GM19025 (cell line): ENCODE results near the gene ESYT2.
"Not testable (repeated sequence)": the region's sequence is repeated elsewhere in the genome, so short reads cannot be mapped to it uniquely, and the experiment has no call there.

Source experiments
- ATAC-seq: cut with Tn5 transposase; IDR thresholded peaks from one replicate; pipeline ENCODE4 v1.9.1; 2021; ENCODE audit warnings: mild to moderate bottlenecking, low read depth, moderate library complexity; ENCODE audit not compliant: unreplicated experiment

The ESYT2 gene

GRCh38 chr7:158856883-158857668, 27.8 kb upstream of the ESYT2 start:
- no peak for ATAC-seq

DNA sequence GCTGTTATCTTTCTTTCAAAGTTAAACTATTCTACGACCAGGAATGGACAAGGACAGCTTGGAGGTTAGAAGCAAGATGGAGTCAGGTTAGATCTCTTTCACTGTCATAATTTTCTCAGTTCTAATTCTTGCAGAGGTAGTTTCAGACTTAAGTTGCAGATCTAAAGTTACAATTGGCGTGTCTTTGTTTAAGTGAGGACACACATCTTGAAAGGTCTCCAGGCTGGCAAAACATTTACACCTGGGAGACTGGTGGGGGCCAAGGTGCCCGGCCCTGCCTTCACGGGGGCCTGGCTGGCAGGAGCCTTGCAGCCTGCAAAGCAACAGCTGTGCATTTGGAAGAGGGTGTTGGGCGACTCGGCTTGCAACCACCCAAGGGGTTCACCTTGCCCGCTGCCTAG, 25.4 kb upstream of the ESYT2 start:
- no peak for ATAC-seq

DNA sequence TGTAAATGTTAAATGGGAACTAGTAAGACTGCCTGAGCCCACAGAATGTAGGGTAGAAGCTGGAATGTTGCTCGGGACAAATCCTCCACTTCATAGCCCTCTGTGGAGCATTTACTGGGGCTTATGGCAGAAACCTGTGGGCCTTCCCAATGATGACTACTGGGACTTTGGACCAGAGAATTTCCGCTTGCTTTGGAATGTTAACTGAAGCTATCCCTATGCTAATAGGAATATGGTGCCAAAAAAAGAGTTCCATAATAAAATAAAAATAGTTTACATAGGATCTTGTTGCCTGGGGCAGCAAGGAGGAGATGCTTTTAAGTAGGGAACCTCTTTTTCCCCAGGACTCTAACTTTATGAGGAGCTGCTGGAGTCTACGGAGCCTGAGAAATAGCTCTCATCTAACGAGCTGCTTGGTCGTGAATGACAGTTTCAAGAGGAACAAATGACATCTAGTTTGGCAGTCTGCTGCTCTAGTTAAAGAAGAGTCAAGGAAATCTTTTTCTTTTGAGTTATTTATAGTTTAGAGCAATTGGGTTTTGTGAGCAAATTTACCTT, 21.3 kb upstream of the ESYT2 start:
- no peak for ATAC-seq

DNA sequence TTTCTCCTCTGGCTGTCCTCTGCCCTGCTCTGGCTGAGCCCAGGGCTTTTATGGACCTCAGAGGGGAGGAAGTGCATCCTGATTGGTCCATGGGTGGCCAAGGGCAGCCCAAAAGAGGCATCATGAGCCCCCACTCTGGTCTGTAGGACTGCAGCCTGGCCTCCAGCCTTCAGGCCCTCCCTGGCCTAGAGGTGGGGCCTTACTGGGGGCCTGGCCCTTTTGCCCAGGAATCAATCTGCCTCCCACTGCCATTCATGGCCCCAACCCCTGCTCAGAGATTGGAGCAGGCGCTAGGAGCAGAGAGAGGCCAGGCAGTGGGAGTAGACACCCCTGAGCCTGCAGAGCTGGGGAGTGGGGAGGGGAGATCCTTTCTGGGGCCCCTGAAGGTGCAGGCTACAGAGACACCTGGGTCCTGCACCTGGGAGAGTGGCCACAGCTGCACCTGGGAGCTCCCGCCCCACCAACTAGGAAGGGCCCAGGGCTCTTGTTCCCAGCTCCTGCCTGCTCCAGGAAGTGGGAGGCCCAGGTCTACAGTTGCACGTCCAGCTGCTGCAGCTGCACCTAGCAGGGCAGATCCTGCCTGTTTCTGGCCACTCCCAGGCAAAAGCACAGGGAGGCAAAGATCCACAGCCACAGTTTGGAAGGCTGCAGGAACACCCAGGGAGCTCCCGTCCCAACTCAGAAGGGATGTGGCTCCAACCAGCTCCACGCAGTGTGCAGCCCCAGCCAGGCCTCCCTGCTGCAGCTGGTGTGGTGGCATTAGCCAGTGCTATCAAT, 20.6 kb upstream of the ESYT2 start:
- no peak for ATAC-seq

DNA sequence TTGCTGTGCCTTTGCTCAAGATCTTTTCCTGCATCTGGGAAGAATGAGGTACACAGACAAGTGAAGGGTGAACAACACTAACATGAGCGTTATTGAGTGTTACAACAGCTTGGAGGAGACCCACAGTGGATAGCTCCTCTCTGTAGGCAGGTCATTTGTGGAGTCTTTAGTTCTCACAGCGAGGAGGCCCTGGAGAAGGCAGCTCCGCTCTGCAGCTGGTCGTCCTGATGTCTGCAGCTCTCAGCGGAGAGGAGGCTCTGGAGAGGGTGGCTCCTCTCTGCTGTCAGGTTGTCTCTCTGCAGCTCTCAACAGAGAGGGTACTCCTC, 20.1 kb upstream of the ESYT2 start:
- ATAC-seq: no peak

DNA sequence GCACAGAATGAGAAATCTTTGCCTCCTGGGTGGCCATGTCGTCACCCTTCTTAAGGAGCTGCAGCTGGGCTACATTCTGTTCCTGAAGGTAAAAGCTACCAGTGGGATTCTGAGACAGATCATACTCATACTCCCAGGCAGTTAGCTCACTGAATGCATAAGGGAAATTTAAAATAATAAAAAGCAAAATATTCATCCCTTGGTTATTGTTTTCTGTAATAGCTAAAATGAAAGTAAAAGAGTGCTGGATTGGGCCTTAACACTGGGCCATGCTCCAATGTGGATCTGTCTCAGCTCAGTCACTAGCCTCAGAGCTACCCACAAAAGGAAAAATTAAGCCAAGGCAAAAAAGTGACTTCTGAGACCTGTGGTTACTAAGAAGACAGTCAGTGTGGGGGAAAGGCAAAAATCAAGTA, 18.1 kb upstream of the ESYT2 start:
- no peak for ATAC-seq

- no peak for ATAC-seq
Measured at GRCh38 chr7:158846304-158846703, 17.0 kb upstream of the ESYT2 start.

- ATAC-seq: no peak
Measured at GRCh38 chr7:158843771-158844170, 14.5 kb upstream of the ESYT2 start.

- ATAC-seq: no peak
Measured at GRCh38 chr7:158842486-158842885, 13.2 kb upstream of the ESYT2 start.

- no peak for ATAC-seq
Measured at GRCh38 chr7:158840604-158841003, 11.3 kb upstream of the ESYT2 start.

- ATAC-seq: not testable (repeated sequence)
Measured at GRCh38 chr7:158839177-158839576, 9.9 kb upstream of the ESYT2 start.

- no peak for ATAC-seq
Measured at GRCh38 chr7:158837790-158838637, 8.7 kb upstream of the ESYT2 start.

- no peak for ATAC-seq
Measured at GRCh38 chr7:158836692-158837091, 7.4 kb upstream of the ESYT2 start.

GRCh38 chr7:158834878-158835784, 5.8 kb upstream of the ESYT2 start:
- no peak for ATAC-seq

GRCh38 chr7:158832994-158833393, 3.7 kb upstream of the ESYT2 start:
- no peak for ATAC-seq

- no peak for ATAC-seq
Measured at GRCh38 chr7:158831738-158832091, 2.4 kb upstream of the ESYT2 start.

- ATAC-seq: no peak
Measured at GRCh38 chr7:158830211-158830723, 958 bp upstream of the ESYT2 start.

DNA sequence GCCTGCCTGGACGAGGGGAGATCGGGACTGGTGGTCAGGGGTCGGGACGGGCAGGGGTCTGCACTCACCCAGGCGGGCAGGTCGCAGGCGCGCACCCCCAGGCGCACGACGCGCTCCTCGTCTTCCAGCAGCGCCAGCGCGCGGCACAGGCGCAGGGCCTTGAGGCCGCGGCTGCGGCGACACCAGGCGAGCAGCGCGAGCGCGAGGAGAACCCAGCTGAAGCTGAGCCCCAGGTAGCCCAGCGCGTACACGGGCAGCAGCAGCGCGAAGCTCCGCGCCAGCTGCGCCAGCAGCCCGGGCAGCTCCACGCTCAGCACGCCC, 328 bp downstream of the ESYT2 start:
- ATAC-seq: peak; percentile 52

DNA sequence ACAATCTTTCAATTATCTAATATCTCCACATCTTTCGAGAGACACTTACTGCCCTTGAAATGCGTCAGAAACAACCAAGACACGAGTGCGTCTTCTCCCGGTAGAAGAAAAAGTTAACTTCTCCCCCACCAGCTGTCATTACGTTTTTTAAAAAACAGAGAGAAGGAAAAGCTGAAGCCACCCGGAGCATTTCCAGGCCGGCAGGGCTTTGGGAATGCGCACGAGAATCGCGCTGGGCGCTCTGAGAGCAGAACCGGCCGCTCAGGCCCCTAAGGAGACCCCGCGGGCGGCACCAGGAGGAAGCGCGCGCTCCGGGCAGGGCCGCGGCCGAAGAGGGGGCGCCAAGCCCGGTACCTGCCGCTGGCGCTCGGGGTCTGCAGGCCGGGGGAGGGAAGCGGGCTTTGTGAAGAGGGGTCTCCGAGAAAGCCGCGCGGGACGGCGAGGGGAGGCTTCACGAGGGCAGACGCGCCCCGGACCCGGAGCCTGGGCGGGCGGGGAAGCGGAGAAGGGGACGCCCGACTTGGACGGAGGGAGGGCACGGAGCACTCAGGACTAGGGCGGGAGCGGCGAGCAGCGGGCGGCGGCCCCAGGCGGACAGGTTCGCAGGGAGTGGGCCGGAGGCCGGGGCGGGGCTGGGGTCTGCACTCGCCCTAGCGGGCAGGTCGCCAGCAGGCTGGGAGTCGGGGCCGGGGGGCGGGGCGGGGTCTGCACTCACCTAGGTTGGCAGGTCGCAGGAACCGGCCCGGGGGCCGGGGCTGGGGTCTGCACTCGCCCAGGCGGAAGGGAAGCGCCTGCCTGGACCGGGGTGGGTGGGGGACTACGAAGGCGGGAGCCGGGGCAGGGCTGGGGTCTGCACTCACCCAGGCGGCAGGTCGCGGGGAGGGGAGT, 932 bp downstream of the ESYT2 start:
- ATAC-seq: no peak
